ENCODE measurements around the gene ATP5MG. TPM values are rescaled to one million over a fixed set of nuclear protein-coding genes. Genes with fewer than 3 reads are reported as not detected.

Gene ATP5MG, protein sequence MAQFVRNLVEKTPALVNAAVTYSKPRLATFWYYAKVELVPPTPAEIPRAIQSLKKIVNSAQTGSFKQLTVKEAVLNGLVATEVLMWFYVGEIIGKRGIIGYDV
- total RNA-seq = 10 to 100 TPM; 36.1 to 84.5 (median 42.8) TPM

DNA sequence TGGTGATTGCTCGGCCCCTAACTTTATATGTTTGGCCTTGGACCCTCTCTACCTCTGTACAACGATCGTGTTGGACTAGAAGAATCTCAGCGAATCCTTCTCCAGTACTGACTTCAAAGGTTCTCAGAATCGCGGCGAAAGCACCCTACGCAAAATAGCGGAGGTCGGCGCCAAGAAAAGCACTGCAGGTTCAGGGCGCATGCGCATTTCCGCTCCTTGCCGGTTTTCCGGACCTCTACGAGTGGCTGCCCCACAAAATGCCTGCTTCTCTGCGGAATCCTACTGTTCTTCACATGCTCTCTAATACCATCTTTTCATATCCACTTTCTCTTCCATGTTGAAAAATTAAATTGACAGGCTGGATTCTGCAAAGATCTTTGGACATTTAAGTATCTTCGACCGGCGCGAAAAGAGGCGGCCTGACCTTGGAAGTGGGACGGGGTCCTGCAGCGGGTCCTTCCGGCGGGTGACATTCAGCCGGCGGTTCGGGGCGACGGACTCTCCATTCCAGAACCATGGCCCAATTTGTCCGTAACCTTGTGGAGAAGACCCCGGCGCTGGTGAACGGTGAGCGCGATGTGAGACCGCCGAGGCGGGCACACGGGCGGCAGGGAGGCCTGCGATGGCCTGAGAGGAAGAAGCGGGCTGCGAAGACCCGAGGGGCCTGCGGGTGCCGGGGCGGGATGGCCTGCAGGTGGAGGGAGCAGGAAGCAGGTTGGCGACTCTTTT is at the start of gene ATP5MG:
TSS of gene ATP5MG (plus strand) at position 456 of the 729 bp plus-strand sequence. CDS start at position 516, 60 bp downstream.
- TF ChIP-seq, protein P1, sequence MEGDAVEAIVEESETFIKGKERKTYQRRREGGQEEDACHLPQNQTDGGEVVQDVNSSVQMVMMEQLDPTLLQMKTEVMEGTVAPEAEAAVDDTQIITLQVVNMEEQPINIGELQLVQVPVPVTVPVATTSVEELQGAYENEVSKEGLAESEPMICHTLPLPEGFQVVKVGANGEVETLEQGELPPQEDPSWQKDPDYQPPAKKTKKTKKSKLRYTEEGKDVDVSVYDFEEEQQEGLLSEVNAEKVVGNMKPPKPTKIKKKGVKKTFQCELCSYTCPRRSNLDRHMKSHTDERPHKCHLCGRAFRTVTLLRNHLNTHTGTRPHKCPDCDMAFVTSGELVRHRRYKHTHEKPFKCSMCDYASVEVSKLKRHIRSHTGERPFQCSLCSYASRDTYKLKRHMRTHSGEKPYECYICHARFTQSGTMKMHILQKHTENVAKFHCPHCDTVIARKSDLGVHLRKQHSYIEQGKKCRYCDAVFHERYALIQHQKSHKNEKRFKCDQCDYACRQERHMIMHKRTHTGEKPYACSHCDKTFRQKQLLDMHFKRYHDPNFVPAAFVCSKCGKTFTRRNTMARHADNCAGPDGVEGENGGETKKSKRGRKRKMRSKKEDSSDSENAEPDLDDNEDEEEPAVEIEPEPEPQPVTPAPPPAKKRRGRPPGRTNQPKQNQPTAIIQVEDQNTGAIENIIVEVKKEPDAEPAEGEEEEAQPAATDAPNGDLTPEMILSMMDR (IDR thresholded peaks at IDR 0.05; ENCODE audit: low read depth) = no peak

DNA sequence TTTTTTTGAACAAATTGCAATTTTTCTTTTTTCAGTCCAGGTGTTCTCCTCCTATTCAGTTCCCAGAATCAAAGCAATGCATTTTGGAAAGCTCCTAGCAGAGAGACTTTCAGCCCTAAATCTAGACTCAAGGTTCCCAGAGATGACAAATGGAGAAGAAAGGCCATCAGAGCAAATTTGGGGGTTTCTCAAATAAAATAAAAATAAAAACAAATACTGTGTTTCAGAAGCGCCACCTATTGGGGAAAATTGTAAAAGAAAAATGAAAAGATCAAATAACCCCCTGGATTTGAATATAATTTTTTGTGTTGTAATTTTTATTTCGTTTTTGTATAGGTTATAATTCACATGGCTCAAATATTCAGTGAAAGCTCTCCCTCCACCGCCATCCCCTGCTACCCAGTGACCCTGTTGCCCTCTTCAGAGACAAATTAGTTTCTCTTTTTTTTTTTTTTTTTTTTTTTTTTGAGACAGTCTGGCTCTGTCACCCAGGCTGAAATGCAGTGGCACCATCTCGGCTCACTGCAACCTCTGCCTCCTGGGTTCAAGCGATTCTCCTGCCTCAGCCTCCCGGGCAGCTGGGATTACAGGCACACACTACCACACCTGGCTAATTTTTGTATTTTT is 48.2 kb upstream of the ATP5MG start:
- TF ChIP-seq, protein P1 (IDR thresholded peaks at IDR 0.05; ENCODE audit: low read depth) = no peak

DNA sequence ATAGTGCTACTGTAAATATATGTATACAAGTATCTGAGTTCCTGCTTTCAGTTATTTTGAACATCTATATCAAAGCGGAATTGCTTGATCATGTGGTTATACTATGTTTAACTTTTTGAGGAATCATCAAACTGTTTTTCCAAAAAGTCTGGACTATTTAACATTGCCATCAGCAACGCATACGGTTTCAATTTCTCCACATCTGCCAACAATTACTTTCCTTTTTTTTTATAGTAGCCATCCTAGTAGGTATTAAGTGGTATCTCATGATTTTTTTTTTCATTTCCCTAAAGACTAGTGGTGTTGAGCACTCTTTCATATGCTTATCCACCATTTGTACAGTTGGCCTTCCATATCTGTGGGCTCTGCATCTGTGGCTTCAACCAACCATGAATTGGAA is 43.3 kb upstream of the ATP5MG start:
- TF ChIP-seq, protein P1 (IDR thresholded peaks at IDR 0.05; ENCODE audit: low read depth) = no peak

DNA sequence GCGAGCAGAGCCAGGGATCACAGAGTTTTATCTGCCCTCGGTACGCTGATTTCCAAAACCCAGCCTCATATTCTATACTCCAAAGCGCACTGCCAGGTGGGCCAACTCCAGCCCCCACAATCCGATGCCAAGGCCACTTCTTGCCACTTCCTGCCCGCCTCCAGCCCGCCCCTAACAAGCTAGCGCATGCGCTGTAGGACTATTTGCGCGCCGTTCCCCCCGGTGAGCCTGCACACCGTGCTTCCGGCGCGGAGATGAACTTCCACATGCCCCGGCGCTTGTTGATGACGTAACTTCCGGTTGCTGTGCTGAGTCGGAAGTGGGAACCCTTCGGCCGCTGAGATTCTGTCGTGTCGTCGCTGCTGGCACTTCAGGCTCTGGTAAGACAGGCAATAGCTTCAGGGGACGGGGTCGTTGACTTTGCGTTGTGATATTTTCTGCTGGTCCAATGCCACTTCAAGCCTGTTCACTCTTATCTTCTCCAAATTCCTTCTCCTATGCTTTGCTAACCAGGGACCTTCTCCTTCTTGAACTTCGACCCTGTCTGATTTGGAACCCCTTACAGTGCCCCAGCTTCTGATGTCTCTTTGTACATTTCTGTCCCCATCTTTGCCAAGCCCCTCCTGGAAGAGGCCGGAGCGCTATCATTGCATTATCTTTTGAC is 42.0 kb upstream of the ATP5MG start, which contains the start of gene UBE4A:
TSS of gene UBE4A (plus strand) at position 306 of the 664 bp plus-strand sequence. CDS start 5,481 bp downstream, outside the sequence.
- TF ChIP-seq, protein P1 (IDR thresholded peaks at IDR 0.05; ENCODE audit: low read depth) = no peak

DNA sequence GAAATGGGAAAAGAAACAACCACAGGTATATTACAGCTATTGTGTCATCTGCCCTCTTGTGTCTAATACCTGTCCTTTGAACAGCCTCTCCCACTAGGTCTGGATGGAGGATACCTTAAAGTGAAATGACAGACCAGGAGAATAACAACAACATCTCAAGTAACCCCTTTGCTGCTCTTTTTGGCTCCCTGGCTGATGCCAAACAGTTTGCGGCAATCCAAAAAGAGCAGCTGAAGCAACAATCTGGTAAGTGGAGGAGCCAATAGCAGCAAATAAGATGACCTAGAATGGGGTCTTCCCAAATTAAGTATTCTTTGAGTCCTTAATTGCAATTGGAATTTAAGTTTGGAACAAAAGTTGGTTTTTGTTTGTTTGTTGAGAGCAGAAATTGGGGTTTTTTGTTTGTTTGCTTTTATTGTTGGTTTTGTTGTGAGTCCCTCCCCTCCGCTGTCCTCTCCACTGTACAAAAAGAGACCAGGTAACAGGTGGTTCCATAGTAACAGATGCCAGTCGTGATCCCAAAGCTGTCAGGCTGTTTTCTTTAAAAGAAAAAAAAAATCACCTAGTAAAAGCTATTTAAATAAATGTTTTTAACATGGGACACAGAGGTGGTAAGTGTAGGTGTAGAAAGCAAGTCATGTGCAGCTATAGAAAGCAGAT is 36.3 kb upstream of the ATP5MG start:
- TF ChIP-seq, protein P1 (IDR thresholded peaks at IDR 0.05; ENCODE audit: low read depth) = no peak

DNA sequence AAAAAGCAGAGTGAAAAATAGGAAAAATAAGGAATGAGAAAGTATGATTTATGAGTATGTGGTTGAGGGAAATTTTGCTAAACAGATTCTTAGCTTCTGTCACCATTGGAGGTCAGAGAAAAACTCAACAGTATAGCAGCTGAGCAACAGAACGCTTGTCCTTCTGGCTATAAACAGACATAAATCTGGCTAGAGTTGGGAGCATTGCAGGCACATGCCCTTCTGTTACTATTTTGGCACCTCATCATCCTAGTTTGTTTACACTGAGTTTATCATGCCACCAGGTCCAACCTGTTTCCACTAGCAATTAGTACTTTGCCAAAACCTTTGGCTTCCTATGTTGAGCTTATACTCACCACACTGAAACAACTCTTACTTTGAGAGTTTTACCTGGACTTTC is 35.1 kb upstream of the ATP5MG start:
- TF ChIP-seq, protein P1 (IDR thresholded peaks at IDR 0.05; ENCODE audit: low read depth) = no peak

All from subcutaneous adipose tissue (tissue), 4 donors.